GM12892 (cell line): ENCODE data around the gene AMDHD2.

ENCODE experiments used
- POLR2A ChIP-seq: IDR thresholded peaks from 2 replicates; pipeline ENCODE4 v1.6.1; 2011; ENCODE audit warnings: low read depth, low read length, control low read depth
- POLR2AphosphoS5 ChIP-seq: IDR thresholded peaks from 2 replicates; pipeline ENCODE4 v1.6.1; 2011; ENCODE audit warnings: low read depth, low read length, control low read depth
- TAF1 ChIP-seq: IDR thresholded peaks from 2 replicates; pipeline ENCODE4 v1.6.1; 2011; ENCODE audit warnings: low read depth, mild to moderate bottlenecking, control low read depth, low read length, borderline replicate concordance

- TF ChIP-seq TAF1: no peak
- no peak for TF ChIP-seq POLR2A
- no peak for TF ChIP-seq POLR2AphosphoS5
Observed at GRCh38 chr16:2530629-2531318, 10.6 kb downstream of the AMDHD2 start.
